HUES64 (cell line): ENCODE measurements around the gene DNASE1L1.

Source experiments
- H3K27ac ChIP-seq: 2 replicates; pipeline ENCODE4 v1.7.0; 2013; ENCODE audit warnings: low read depth, low read length, inconsistent platforms
- H3K27me3 ChIP-seq: 2 replicates; pipeline ENCODE4 v1.6.1; 2013; ENCODE audit warnings: mild to moderate bottlenecking, low read length; ENCODE audit not compliant: insufficient read depth
- H3K36me3 ChIP-seq: 2 replicates; pipeline ENCODE4 v1.6.1; 2013; ENCODE audit warnings: mild to moderate bottlenecking, low read length; ENCODE audit not compliant: insufficient read depth
- H3K4me1 ChIP-seq: 2 replicates; pipeline ENCODE4 v1.6.1; 2013; ENCODE audit warnings: mild to moderate bottlenecking, low read length, moderate library complexity; ENCODE audit not compliant: insufficient read depth
- H3K4me3 ChIP-seq: 2 replicates; pipeline ENCODE4 v1.5.1; 2013; ENCODE audit warnings: mild to moderate bottlenecking, low read length, moderate library complexity
- H3K9ac ChIP-seq: 2 replicates; pipeline ENCODE4 v1.6.1; 2013; ENCODE audit warnings: mild to moderate bottlenecking, low read depth, low read length
- H3K9me3 ChIP-seq: 2 replicates; pipeline ENCODE4 v1.6.1; 2013; ENCODE audit warnings: low read depth, low read length; ENCODE audit not compliant: insufficient read depth
- WGBS: fragments of 150-250, 120-280 bp; methylation state at CpG from one replicate; pipeline ENCODE4 v1.1.7; 2013; ENCODE audit warnings: missing lambda C conversion rate; 5-methylcytosine and 5-hydroxymethylcytosine counted together

The DNASE1L1 gene

DNA sequence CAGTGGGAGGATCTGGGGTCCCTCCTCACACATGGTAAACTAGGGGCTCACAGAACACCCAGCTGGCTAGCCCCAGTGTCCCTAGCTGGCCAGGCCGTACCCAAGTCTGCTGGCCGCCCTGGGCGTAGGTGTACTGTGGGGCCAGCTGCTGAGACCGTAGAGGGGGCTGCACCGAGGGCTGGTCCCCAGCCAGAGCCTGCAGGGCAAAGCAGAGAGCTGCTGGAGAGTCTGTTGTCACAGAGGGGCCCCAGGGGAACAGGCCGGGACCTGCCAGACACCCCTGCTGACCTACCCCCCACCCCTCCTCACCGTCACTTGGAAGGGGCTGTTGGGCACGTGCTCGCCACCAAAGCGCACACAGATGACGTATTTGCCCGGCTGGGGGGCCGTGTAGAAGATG, 54.5 kb downstream of the DNASE1L1 start:
- 95% methylated on average over 13 of the region's 13 CpGs for WGBS
- no peaks in the 10 kb centered on the region for H3K4me1 ChIP-seq

DNA sequence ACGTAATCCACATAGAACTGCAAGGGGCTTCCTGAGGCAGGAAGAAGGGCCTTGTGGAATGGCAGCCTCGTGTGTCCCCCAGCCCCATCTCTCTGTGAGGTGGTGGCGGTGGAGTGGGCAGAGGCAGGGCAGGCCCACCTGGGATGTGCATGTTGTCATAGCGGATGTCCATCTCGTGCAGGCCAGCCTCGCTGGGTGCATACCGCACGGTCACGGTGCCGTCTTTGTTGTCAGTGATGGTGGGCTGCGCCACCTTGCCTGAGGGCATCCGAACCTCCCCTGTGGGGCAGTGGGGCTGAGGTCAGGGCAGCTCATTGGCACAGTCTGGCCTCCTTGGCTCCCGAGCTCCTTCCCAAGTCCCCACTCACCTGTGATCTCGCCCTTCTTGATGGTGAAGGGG, 55.0 kb downstream of the DNASE1L1 start:
- Histone ChIP-seq H3K9me3 (no peaks in the 10 kb centered on the region), H3K27me3 (no peaks in the 10 kb centered on the region), H3K9ac (no peak overlapping the region), H3K27ac (no peak overlapping the region), H3K36me3 (peaks cover 99% of the 10 kb centered on the region), H3K4me3 (no peak overlapping the region), H3K4me1 (no peaks in the 10 kb centered on the region)
- 97% methylated on average over 13 of the region's 14 CpGs for WGBS

More for the DNA sequence above, 54.5 kb downstream of the DNASE1L1 start:
- H3K9ac ChIP-seq, result no peak overlapping the region
- H3K9me3 ChIP-seq, result no peaks in the 10 kb centered on the region
- no peak overlapping the region for H3K27ac ChIP-seq
- H3K27me3 ChIP-seq, result no peaks in the 10 kb centered on the region
- no peak overlapping the region for H3K4me3 ChIP-seq
- H3K36me3 ChIP-seq, result peaks cover 99% of the 10 kb centered on the region

DNA sequence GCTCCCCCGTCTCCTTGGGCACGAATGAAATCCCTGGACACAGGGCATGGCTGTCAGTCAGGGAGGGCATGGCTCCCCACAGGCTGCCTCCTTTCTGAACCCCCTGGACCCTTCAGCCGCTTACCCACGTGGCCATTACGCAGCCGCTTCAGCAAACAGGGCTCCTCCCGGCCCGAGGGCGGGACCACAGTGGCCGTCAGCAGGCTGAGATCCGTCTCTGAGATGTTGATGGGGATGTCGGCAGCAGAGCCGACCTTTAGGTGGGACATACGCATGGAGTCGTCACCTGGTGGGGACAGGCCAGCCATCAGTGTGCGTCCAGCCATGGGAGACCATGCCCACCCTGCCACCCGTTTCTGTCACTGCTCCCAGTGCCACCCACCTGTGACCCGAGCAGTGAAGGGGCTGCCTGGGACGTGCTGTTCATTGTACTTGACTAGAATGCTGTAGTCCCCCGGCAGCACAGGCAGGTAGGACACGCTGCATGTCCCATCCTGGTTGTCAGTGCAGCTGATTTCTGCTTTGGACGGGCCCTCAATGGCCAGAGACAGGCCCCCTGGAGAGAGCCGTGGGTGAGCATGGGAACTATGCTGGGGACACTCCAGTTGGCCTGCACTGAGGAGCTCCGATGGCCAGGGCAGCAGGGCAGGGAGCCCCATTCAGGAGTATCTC, 55.7 kb downstream of the DNASE1L1 start:
- no peak overlapping the region for H3K27ac ChIP-seq
- H3K4me3 ChIP-seq, result no peak overlapping the region
- 95% methylated on average over 24 of the region's 24 CpGs for WGBS
- H3K9me3 ChIP-seq, result no peaks in the 10 kb centered on the region
- H3K9ac ChIP-seq, result no peak overlapping the region
- H3K36me3 ChIP-seq, result peaks cover 98% of the 10 kb centered on the region
- H3K27me3 ChIP-seq, result no peaks in the 10 kb centered on the region
- H3K4me1 ChIP-seq, result no peaks in the 10 kb centered on the region

DNA sequence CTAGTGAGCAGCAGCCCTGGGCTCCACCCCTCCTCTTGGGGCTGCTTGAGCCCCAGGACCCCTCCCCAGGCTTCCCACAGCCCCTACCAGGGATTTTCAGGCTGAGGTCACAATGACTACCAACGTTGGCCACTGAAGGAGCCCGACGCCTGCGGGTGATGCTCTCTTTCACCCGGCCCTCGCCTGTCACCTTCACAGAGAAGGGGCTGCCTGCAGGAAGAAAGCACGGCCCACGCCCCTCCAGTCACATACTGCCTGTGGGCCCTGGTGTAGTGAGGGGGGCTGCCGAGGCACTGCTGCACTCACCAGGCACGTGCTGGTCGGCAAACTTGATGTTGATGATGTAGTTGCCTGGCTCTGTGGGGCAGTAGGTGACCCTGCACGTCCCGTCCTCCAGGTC, 56.6 kb downstream of the DNASE1L1 start:
- Histone ChIP-seq H3K4me3 (no peak overlapping the region), H3K4me1 (no peaks in the 10 kb centered on the region), H3K9ac (no peak overlapping the region), H3K36me3 (peaks cover 92% of the 10 kb centered on the region), H3K27me3 (no peaks in the 10 kb centered on the region), H3K27ac (no peak overlapping the region), H3K9me3 (no peaks in the 10 kb centered on the region)
- WGBS, result 97% methylated on average over 13 of the region's 13 CpGs

DNA sequence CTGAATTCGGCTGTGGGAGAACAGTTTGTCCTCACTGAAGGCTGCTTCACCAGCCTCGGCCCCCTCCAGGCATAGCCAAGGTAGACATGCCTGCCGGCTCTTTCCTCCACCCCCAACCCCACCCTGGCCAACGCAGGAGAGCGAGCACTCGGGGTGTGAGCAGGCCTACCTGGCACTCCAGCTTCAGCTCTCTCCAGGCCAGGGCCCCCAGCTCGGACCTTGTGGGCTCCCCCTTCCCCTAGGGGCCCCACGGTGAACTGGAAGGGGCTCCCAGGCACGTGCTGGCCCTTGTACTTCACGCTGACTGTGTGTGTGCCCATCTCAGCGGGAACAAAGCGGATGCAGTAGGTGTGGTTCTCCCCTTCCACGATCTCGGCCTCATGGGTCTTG, 57.0 kb downstream of the DNASE1L1 start:
- H3K4me3 ChIP-seq, result no peak overlapping the region
- no peaks in the 10 kb centered on the region for H3K4me1 ChIP-seq
- no peaks in the 10 kb centered on the region for H3K9me3 ChIP-seq
- no peaks in the 10 kb centered on the region for H3K27me3 ChIP-seq
- no peak overlapping the region for H3K27ac ChIP-seq
- H3K9ac ChIP-seq, result no peak overlapping the region
- peaks cover 88% of the 10 kb centered on the region for H3K36me3 ChIP-seq
- 93% methylated on average over 14 of the region's 14 CpGs for WGBS
